GM12874 (cell line): ENCODE results near the gene PHLDA2.

Experiments used
- TF ChIP-seq, protein P1 (sequence below): IDR thresholded peaks from 2 replicates; pipeline ENCODE4 v1.5.1; 2011; ENCODE audit warnings: low read depth, mild to moderate bottlenecking, control low read depth, low read length, moderate library complexity; ENCODE audit not compliant: insufficient read depth

Gene PHLDA2

DNA sequence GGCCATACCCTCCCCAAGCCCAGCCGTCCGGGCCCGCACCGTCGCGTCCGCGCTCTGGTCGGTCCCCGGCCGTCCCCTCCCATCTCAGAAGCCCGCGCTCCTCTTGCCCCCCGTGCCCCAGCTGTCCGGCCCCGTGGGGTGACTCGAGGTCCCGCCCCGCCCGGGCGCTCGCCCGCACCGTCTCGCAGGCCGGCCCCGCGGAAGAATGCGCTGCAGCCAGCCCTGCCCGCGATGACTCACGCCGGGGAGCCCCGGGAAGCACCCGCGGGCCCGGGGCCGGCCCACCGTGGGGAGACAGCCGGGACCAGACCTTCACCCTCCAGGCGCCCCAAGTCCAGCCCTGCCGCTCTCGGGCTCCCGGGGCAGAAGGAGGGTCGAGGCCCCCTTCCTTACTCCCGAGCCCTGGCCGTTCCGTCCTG, 320 bp upstream of the PHLDA2 start:
- TF ChIP-seq, protein P1, sequence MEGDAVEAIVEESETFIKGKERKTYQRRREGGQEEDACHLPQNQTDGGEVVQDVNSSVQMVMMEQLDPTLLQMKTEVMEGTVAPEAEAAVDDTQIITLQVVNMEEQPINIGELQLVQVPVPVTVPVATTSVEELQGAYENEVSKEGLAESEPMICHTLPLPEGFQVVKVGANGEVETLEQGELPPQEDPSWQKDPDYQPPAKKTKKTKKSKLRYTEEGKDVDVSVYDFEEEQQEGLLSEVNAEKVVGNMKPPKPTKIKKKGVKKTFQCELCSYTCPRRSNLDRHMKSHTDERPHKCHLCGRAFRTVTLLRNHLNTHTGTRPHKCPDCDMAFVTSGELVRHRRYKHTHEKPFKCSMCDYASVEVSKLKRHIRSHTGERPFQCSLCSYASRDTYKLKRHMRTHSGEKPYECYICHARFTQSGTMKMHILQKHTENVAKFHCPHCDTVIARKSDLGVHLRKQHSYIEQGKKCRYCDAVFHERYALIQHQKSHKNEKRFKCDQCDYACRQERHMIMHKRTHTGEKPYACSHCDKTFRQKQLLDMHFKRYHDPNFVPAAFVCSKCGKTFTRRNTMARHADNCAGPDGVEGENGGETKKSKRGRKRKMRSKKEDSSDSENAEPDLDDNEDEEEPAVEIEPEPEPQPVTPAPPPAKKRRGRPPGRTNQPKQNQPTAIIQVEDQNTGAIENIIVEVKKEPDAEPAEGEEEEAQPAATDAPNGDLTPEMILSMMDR, result no peak

DNA sequence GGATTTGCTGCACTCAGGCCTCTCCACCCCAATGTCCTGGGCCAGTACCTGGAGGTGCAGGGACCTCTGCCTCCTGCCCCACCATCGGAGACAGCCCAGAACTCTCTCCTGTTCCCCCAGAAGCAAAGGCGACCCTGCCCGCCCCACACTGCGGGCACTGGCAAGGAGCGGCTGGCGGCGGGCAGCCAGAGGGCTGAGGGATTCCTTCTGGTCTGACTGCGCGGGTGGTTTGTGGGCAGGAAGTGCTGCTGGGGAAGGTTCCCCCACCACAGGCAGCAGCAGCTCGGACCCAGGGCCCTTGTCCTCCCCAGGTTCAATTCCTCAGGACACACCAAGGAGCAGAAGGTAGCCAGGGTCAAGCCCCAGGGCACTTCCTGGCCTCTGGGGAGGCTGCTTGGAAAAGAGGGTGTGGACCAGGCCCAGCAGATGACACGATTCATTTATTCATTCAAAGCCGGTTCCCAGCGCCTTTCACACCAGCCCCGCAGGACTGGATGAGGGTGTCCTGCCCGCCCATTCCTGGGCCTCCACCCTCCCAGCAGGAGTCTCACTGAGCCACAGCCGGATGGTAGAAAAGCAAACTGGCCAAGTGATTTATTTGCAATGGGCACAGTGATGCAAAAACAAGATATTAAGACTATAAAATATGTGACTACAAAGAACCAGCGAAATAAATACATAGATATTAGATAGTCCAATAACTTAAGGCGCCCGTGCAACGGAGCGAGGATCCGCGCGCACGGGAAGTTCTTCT, 1.2 kb downstream of the PHLDA2 start:
- TF ChIP-seq, protein P1, result no peak

DNA sequence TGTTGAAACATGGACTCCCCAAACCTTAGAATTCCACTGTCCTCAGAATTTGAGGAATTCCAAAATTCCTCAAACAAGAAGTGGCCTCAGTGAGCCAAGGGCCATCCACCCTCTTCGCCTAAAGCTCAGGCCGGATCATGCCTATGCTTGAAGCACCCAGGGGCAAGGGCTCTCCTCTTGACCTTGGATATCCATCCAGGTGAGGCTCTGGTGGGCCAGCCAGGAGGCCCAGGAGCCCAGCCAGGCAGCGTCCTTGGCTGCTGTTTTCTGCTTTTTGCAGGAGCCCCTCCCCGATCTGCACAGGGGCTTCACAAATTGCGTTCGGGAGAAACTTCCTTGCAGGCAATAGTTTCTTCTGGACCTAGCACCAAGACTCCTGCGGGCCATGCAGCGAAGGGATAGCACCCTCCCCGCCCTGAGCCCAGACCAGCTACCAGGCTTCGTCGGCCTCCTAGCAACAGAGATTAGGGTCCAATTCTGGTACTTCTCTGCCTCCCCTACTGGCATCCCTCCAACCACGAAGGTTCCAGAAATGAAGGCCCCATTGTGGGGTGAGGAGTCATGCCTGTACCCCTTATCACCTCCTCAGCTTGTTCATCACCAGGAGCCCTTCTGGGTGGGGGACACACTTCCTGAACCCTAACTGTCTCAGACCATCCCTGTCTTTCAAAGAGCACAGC, 2.0 kb downstream of the PHLDA2 start:
- TF ChIP-seq, protein P1, result no peak

DNA sequence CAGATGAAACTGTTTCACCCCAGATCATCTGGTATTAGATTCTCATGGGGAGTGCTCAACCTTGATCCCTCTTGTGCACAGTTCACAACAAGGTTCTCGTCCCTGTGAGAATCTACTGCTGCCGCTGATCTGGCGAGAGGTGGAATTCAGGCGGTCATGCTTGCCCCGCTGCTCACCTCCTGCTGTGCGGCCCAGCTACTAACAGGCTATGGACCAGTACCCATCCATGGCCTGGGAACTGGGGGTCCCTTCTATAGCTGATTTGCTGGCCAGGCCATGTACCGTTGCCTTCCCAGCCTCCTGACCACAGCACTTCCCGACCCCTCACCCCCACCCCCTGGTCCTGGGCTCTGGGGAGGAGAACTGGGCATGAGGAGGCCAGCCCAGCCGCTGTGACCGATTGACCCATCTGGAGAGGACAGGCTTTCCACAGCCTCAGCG, 2.6 kb downstream of the PHLDA2 start:
- TF ChIP-seq, protein P1, result no peak

DNA sequence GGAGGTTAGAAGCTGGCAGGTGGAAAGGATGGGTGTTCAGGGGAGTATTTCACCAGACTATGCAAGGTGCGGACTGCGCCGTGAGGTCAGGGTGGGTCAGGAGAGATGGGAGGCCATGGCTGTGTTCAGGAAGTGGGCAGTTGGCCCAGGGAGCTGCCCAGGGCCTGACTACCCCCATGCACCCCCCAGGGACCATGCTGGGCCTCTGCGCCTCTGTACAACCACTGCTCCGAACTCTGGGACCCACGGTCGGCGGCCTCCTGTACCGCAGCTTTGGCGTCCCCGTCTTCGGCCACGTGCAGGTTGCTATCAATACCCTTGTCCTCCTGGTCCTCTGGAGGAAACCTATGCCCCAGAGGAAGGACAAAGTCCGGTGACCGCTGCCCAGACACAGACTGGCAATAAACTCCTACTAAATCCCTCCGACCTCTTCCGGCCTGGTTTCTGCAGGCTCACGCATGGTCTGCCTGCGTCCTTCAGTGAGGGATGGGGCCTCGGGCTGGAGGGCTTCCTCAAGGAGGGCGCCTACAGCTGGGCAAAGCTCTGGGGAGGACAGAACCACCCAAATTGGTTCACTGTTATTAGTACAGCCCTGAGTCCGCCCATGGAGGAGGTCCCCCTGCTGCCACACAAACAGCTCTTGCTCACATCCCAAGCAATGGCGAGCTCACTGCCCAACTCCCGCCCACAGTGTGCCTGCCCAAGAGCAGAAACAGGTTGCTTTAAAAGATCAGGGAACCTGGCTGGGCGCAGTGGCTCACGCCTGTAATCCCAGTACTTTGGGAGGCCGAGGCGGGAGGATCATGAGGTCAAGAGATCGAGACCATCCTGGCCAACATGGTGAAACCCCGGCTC, 4.2 kb downstream of the PHLDA2 start:
- TF ChIP-seq, protein P1, result no peak

DNA sequence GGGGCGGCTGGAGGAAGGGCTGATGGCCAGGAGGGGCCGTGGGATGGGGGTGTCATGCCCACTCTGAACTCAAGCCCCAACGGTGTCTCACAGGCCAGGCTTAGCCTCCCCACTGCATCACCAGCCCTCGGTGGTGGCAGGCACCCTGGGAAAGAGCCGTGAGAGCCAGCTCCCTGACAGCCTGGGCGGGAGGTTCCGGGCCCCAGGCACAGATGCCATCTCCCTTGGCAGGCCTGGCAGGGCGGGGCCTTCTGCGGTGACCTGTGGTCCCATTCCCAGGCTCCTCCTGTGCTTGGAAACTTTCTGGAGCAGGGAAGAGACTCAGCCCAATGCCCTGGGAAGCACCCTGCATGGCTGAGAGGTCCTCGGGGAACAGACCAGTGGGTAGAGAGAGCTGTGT, 4.8 kb downstream of the PHLDA2 start:
- TF ChIP-seq, protein P1, result no peak
